PFSK-1 (cell line): ENCODE measurements around the gene POLG.

ENCODE experiments used
- FOXP2 ChIP-seq: optimal IDR thresholded peaks from 2 replicates; pipeline ENCODE3; 2011; ENCODE audit warnings: borderline replicate concordance, control low read depth, inconsistent platforms; ENCODE audit not compliant: insufficient read depth; ENCODE audit errors: extremely low read length, extremely low read depth
- POLR2AphosphoS5 ChIP-seq: IDR thresholded peaks from 2 replicates; pipeline ENCODE4 v1.6.1; 2012; ENCODE audit warnings: low read depth, mild to moderate bottlenecking, control low read depth, low read length, moderate library complexity
- SIN3A ChIP-seq: IDR thresholded peaks from 2 replicates; pipeline ENCODE4 v1.6.1; 2012; ENCODE audit warnings: mild to moderate bottlenecking, low read length, moderate library complexity, borderline replicate concordance; ENCODE audit not compliant: insufficient read depth
- TAF1 ChIP-seq: IDR thresholded peaks from 2 replicates; pipeline ENCODE4 v1.6.1; 2012; ENCODE audit warnings: low read length, control low read depth, borderline replicate concordance; ENCODE audit not compliant: insufficient read depth
- TF ChIP-seq, protein P1 (sequence below), 2 experiments: IDR thresholded peaks; 2 replicates each; pipeline versions ENCODE4 v1.6.1 to v1.8.0; 2011 to 2012; ENCODE audit warnings: low read depth in 2 of 2, low read length in 2 of 2, control low read depth in 1 of 2, inconsistent platforms in 1 of 2, mild to moderate bottlenecking in 1 of 2, moderate library complexity in 1 of 2; ENCODE audit not compliant: insufficient read depth in 1 of 2

Gene POLG

DNA sequence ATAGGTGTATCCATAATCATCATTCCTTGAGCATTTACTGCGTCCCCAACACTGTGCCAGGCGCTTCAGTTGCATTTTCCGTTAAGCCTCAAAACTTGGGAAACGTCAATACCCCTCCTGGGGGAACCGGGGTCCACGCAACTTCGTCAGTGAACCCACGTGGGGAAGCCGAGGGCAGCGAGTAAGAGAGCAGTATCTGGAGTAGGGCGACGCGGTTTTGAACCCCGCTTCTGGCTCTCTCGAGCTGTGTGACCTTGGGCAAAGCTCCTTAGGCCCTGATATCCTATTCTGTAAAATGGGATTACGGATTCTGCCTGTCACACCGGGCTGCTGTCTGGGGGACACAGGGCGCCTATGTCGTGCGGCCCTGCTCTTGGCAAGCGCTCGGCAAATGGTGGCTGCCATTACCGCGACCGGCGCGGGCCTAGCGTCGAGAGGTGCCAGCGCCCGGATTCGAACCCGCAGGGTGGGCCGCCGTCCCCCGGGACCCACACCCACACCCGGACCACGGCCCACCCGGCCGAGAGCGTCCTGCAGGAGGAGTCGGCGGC lies 590 bp downstream of the POLG start:
- TF ChIP-seq, protein P1, sequence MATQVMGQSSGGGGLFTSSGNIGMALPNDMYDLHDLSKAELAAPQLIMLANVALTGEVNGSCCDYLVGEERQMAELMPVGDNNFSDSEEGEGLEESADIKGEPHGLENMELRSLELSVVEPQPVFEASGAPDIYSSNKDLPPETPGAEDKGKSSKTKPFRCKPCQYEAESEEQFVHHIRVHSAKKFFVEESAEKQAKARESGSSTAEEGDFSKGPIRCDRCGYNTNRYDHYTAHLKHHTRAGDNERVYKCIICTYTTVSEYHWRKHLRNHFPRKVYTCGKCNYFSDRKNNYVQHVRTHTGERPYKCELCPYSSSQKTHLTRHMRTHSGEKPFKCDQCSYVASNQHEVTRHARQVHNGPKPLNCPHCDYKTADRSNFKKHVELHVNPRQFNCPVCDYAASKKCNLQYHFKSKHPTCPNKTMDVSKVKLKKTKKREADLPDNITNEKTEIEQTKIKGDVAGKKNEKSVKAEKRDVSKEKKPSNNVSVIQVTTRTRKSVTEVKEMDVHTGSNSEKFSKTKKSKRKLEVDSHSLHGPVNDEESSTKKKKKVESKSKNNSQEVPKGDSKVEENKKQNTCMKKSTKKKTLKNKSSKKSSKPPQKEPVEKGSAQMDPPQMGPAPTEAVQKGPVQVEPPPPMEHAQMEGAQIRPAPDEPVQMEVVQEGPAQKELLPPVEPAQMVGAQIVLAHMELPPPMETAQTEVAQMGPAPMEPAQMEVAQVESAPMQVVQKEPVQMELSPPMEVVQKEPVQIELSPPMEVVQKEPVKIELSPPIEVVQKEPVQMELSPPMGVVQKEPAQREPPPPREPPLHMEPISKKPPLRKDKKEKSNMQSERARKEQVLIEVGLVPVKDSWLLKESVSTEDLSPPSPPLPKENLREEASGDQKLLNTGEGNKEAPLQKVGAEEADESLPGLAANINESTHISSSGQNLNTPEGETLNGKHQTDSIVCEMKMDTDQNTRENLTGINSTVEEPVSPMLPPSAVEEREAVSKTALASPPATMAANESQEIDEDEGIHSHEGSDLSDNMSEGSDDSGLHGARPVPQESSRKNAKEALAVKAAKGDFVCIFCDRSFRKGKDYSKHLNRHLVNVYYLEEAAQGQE (IDR thresholded peaks at IDR 0.05; ENCODE audit: insufficient read depth in 1 of 2, low read depth in 2 of 2, low read length in 2 of 2): no peak
- TF ChIP-seq POLR2AphosphoS5 (no peak), TAF1 (no peak)

DNA sequence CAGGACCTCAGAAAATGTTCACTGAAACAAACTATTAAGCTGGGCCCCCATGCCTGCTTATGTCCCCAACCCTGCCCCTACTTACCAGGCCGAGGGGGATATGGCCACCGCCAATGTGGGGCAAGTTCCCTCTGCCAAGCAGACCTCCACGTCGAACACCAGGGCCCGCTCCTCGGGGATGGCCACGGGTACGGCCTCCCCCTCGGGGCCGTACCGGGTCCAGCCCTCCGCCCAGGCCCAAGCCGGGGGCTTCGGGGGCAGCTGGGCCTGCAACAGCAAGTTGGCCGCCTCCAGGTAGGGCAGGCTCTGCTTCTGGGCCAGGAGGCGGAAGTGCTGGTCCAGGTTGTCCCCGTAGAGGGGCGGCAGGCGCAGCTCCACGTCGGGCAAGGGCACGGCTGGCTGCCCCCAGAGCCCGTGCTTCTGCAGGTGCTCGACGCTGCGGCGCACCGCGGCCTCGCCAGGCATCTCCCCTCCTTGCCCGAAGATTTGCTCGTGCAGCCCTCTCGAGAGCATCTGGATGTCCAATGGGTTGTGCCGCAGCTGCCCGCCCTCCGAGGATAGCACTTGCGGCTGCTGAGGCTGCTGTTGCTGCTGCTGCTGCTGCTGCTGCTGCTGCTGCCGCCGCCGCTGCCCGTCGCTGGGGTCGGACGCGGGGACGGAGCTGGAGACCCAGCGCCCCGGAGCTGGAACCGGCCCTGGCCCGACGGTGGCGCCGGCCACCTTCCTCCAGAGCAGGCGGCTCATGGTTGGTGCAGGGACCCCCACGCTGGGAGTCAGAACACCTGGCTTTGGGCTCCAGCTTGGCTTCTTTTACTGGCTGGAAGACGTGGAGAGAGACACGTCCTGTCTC lies 1.4 kb downstream of the POLG start:
- no peak for TF ChIP-seq FOXP2
- no peak for TF ChIP-seq SIN3A
- TF ChIP-seq, protein P1 (IDR thresholded peaks at IDR 0.05; ENCODE audit: insufficient read depth in 1 of 2, low read depth in 2 of 2, low read length in 2 of 2): no peak
- no peak for TF ChIP-seq TAF1

DNA sequence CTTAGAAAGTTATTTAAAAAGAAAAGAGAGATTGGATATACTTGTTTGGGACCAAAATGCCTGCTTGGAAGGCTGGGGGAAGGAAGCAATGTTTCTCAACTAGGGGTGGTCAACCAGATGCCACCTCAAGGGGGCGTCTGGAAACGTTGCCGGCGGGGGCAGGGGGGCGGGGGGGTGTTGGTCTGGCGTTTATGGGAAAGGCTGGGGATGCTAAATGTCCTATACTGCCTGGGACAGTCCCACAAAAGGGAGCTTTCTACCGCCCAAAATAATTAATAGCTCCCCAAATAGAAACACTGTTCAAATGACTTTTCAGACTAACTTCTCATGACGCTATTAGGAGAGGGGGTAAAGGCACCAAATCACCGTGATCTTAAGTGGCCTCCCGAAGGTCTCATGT lies 2.2 kb downstream of the POLG start:
- TF ChIP-seq, protein P1 (IDR thresholded peaks at IDR 0.05; ENCODE audit: insufficient read depth in 1 of 2, low read depth in 2 of 2, low read length in 2 of 2): no peak
- TF ChIP-seq FOXP2 (no peak), SIN3A (no peak), POLR2AphosphoS5 (no peak), TAF1 (no peak)

- TF ChIP-seq, protein P1 (IDR thresholded peaks at IDR 0.05; ENCODE audit: insufficient read depth in 1 of 2, low read depth in 2 of 2, low read length in 2 of 2): no peak
- TF ChIP-seq POLR2AphosphoS5 (no peak), FOXP2 (no peak), TAF1 (no peak), SIN3A (no peak)
These were observed 3.6 kb downstream of the POLG start for GRCh38 chr15:89330881-89331595.
